IPS-11a (cell line): Measurements from ENCODE around the gene TRIM31.

Source experiments
- H3K4me3 ChIP-seq: one replicate; pipeline ENCODE4 v1.5.1; 2013; ENCODE audit warnings: low read depth, low read length, control low read depth

Gene TRIM31

GRCh38 chr6:30055513-30055912 lies 57.4 kb downstream of the TRIM31 start:
- H3K4me3 ChIP-seq: no peak overlapping the region

- no peak overlapping the region for H3K4me3 ChIP-seq
Measured at GRCh38 chr6:30053682-30054081, 59.2 kb downstream of the TRIM31 start.
